Large intestine (tissue), 3 donors: Measurements from ENCODE around the gene CD300C. TPM values are rescaled to one million over a fixed set of nuclear protein-coding genes. Genes with fewer than 3 reads are reported as not detected.

ENCODE experiments used
- DNase-seq, 2 donors: peaks; one replicate each; pipeline versions ENCODE4 v3.0.0 to v3.0.0-alpha.2; 2013
- H3K27ac ChIP-seq: one replicate; pipeline ENCODE4 v1.5.1; 2013; ENCODE audit warnings: low read length
- H3K27me3 ChIP-seq: 2 replicates; pipeline ENCODE4 v1.6.1; 2013; ENCODE audit warnings: low read length; ENCODE audit not compliant: control insufficient read depth, insufficient read depth
- H3K36me3 ChIP-seq: 2 replicates; pipeline ENCODE4 v1.6.1; 2013; ENCODE audit warnings: low read length; ENCODE audit not compliant: control insufficient read depth, insufficient read depth
- H3K4me1 ChIP-seq: one replicate; pipeline ENCODE4 v1.6.1; 2013; ENCODE audit warnings: low read length; ENCODE audit not compliant: control insufficient read depth, insufficient read depth
- H3K4me3 ChIP-seq: one replicate; pipeline ENCODE4 v1.5.1; 2013; ENCODE audit warnings: low read length
- H3K9me3 ChIP-seq: one replicate; pipeline ENCODE4 v1.6.1; 2013; ENCODE audit warnings: mild to moderate bottlenecking, low read depth, low read length, moderate library complexity; ENCODE audit not compliant: control insufficient read depth
- WGBS: methylation state at CpG from one replicate; pipeline ENCODE4 v1.1.5; 2013; ENCODE audit warnings: low lambda C conversion rate; ENCODE audit not compliant: insufficient coverage; 5-methylcytosine and 5-hydroxymethylcytosine counted together
- polyA plus RNA-seq: library from polyadenylated mRNA; unstranded; fragments of 120-200 nt; gene quantifications from one replicate; pipeline ENCODE4 v1.2.1, GENCODE V29; 2013

Gene CD300C
- polyA plus RNA-seq, 1 donor, result 0.99 TPM

- H3K36me3 ChIP-seq, result no peaks in the 10 kb centered on the region
- H3K9me3 ChIP-seq, result no peaks in the 10 kb centered on the region
- no peak for DNase-seq
- WGBS, result no CpG with 5 or more reads among the region's 7 CpGs
- H3K27me3 ChIP-seq, result no peaks in the 10 kb centered on the region
- H3K4me3 ChIP-seq, result no peak overlapping the region
- no peak overlapping the region for H3K27ac ChIP-seq
- no peaks in the 10 kb centered on the region for H3K4me1 ChIP-seq
Measured at GRCh38 chr17:74546586-74546985, 671 bp upstream of the CD300C start.

- H3K4me3 ChIP-seq, result no peak overlapping the region
- no peak overlapping the region for H3K27ac ChIP-seq
- DNase-seq, result no peak
- H3K9me3 ChIP-seq, result no peaks in the 10 kb centered on the region
- H3K4me1 ChIP-seq, result no peaks in the 10 kb centered on the region
- H3K27me3 ChIP-seq, result no peaks in the 10 kb centered on the region
- no CpG with 5 or more reads among the region's 16 CpGs for WGBS
- H3K36me3 ChIP-seq, result no peaks in the 10 kb centered on the region
Measured at GRCh38 chr17:74544991-74545842, 698 bp downstream of the CD300C start.

- no peak overlapping the region for H3K4me3 ChIP-seq
- H3K36me3 ChIP-seq, result no peaks in the 10 kb centered on the region
- WGBS, result no CpG with 5 or more reads among the region's 18 CpGs
- H3K9me3 ChIP-seq, result no peaks in the 10 kb centered on the region
- DNase-seq, result no peak
- H3K27me3 ChIP-seq, result no peaks in the 10 kb centered on the region
- no peak overlapping the region for H3K27ac ChIP-seq
- H3K4me1 ChIP-seq, result no peaks in the 10 kb centered on the region
Measured at GRCh38 chr17:74543891-74544760, 1.8 kb downstream of the CD300C start.

- no peaks in the 10 kb centered on the region for H3K36me3 ChIP-seq
- DNase-seq, result no peak
- H3K9me3 ChIP-seq, result no peaks in the 10 kb centered on the region
- no CpG with 5 or more reads among the region's 14 CpGs for WGBS
- H3K27me3 ChIP-seq, result no peaks in the 10 kb centered on the region
- no peaks in the 10 kb centered on the region for H3K4me1 ChIP-seq
- no peak overlapping the region for H3K27ac ChIP-seq
- no peak overlapping the region for H3K4me3 ChIP-seq
Measured at GRCh38 chr17:74543406-74543805, 2.5 kb downstream of the CD300C start.

- H3K9me3 ChIP-seq, result no peaks in the 10 kb centered on the region
- no peak overlapping the region for H3K4me3 ChIP-seq
- DNase-seq, result no peak
- WGBS, result no CpG with 5 or more reads among the region's 17 CpGs
- no peaks in the 10 kb centered on the region for H3K4me1 ChIP-seq
- H3K27ac ChIP-seq, result no peak overlapping the region
- H3K27me3 ChIP-seq, result no peaks in the 10 kb centered on the region
- no peaks in the 10 kb centered on the region for H3K36me3 ChIP-seq
Measured at GRCh38 chr17:74542727-74543383, 3.1 kb downstream of the CD300C start.

GRCh38 chr17:74542166-74542565, 3.7 kb downstream of the CD300C start:
- H3K27me3 ChIP-seq, result no peaks in the 10 kb centered on the region
- no peak overlapping the region for H3K27ac ChIP-seq
- H3K9me3 ChIP-seq, result no peaks in the 10 kb centered on the region
- no peaks in the 10 kb centered on the region for H3K36me3 ChIP-seq
- DNase-seq, result no peak
- H3K4me1 ChIP-seq, result no peaks in the 10 kb centered on the region
- no peak overlapping the region for H3K4me3 ChIP-seq
- no CpG with 5 or more reads among the region's 5 CpGs for WGBS

- Histone ChIP-seq H3K9me3 (no peaks in the 10 kb centered on the region), H3K4me3 (no peak overlapping the region), H3K4me1 (no peaks in the 10 kb centered on the region), H3K36me3 (no peaks in the 10 kb centered on the region), H3K27me3 (no peaks in the 10 kb centered on the region), H3K27ac (no peak overlapping the region)
- no peak for DNase-seq
- no CpG with 5 or more reads among the region's 23 CpGs for WGBS
Measured at GRCh38 chr17:74541176-74542111, 4.5 kb downstream of the CD300C start.

- no peak overlapping the region for H3K4me3 ChIP-seq
- no peaks in the 10 kb centered on the region for H3K36me3 ChIP-seq
- no peaks in the 10 kb centered on the region for H3K9me3 ChIP-seq
- DNase-seq, result no peak
- 60% methylated on average over 2 of the region's 10 CpGs for WGBS
- no peaks in the 10 kb centered on the region for H3K4me1 ChIP-seq
- no peaks in the 10 kb centered on the region for H3K27me3 ChIP-seq
- no peak overlapping the region for H3K27ac ChIP-seq
Measured at GRCh38 chr17:74539281-74539820, 6.6 kb downstream of the CD300C start.

GRCh38 chr17:74536890-74537289, 9.0 kb downstream of the CD300C start:
- Histone ChIP-seq H3K4me1 (no peaks in the 10 kb centered on the region), H3K36me3 (no peaks in the 10 kb centered on the region), H3K9me3 (no peaks in the 10 kb centered on the region), H3K4me3 (no peak overlapping the region), H3K27me3 (no peaks in the 10 kb centered on the region), H3K27ac (no peak overlapping the region)
- 83% methylated on average over 2 of the region's 3 CpGs for WGBS
- no peak for DNase-seq
